Measurements from ENCODE around the gene CDCA8.

The CDCA8 gene

DNA sequence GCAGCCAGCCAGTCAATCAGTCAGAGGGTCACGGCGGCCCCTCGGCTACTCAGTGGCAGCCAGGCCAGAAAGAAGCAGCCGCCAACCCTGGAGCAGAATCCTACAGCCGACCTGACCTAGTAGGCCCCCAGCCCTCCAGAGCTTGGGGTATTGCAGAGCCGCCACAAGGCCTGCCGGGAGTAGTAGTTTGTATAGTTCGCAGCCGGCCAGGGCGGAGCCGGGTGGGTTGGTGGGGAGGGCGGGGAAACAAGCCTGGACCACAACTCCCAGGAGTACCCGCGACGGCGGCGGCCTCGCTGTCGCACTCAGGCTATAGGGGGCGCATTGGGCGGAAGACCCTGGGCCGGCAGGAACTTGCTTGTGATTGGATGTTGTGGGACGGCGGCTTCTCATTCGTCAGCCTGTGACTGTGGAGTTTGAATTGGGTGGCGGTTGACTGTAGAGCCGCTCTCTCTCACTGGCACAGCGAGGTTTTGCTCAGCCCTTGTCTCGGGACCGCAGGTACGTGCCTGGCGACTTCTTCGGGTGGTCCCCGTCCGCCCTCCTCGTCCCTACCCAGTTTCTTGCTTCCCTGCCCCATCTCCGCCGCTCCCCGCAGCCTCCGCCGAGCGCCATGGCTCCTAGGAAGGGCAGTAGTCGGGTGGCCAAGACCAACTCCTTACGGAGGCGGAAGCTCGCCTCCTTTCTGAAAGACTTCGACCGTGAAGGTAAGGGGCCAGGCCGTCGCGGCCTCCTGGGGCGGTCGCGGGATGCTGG lies at the start of gene CDCA8:
Gene CDCA8 (plus strand): TSS at position 439 of the 756 bp plus-strand sequence. CDS start 175 bp downstream, at position 614.
- Mint-ChIP-seq H3K27me3 (no peaks in the 10 kb centered on the region), H3K4me3 (peak within 1 kb of the TSS; percentile 94), H3K27ac (peak within 1 kb of the TSS; percentile 92), H3K36me3 (peaks cover 30% of the 10 kb centered on the region), H3K4me1 (peaks cover 56% of the 10 kb centered on the region), H3K9me3 (no peaks in the 10 kb centered on the region)
- DNase-seq, result peak; percentile 99
- CTCF ChIA-PET, result interaction anchor here (1.6 to 1.9 kb wide), 3 partner anchors 11 to 284 kb away, joined by 3 to 10 read pairs (median 6); partner anchors contain the start of gene MTF1

DNA sequence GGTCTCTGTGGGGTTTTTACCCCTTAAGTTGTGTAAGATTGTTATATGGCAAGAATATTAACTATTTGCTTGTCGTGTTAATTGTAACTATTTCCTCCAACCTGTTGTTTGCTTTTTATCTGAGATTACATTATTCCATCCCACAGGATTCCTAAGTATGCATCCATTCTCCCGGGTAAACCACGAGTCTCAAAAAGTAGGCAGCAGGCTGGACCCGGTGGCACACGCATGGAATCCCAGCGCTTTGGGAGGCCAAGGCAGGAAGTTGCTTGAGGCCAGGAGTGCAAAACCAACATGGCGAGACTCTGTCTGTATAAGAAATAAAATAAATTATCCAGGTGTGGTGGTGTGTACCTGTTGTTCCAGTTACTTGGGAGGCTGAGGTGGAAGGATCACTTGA lies 45.0 kb upstream of the CDCA8 start:
- H3K36me3 Mint-ChIP-seq, result no peaks in the 10 kb centered on the region
- no peaks in the 10 kb centered on the region for H3K9me3 Mint-ChIP-seq
- H3K27me3 Mint-ChIP-seq, result peaks cover 55% of the 10 kb centered on the region
- no peak overlapping the region for H3K4me3 Mint-ChIP-seq
- DNase-seq, result no peak
- CTCF ChIA-PET, result no interaction called here
- no peak overlapping the region for H3K27ac Mint-ChIP-seq
- H3K4me1 Mint-ChIP-seq, result no peaks in the 10 kb centered on the region

DNA sequence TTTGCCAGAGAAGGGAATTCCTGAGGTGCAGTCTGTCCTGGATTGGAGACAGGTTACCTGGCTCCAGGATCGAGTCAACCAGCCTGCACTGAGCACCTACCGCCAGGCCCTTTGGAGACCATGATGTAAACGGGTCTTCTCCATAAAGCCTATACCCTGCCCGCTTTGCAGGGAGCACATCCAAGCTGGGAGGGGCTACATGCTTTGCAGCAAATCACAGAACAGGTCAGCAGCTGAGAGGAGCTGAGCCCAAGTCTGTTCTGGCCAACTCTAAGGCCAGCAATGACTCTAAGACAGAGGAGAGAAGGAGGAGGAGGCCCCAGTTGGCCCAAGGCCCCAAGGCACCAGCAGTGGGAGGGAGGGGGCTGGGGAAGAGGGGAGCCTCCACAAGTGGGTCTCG lies 42.1 kb upstream of the CDCA8 start:
- Mint-ChIP-seq H3K27ac (no peak overlapping the region), H3K36me3 (no peaks in the 10 kb centered on the region), H3K27me3 (peaks cover 46% of the 10 kb centered on the region), H3K9me3 (no peaks in the 10 kb centered on the region), H3K4me1 (no peaks in the 10 kb centered on the region), H3K4me3 (no peak overlapping the region)
- CTCF ChIA-PET, result no interaction called here
- no peak for DNase-seq

DNA sequence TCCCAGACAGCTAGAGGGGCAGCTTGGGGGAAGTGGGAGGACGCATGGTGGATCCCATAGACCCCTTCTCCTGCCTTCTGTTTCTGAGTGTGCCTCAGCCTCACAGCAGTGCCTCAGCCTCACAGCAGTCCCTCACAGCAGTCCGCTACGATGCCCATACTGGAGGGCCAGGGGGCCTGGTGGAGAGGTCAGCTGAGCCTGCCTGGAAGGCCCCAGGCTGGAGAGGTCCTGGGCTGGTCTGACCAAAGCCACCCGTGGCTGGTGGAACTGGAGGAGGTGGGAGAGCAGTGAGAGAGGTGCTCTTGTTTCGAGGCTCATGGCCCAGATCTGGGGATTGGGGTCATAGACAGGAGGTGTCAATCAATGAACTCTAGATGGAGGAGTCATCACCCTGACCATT lies 41.6 kb upstream of the CDCA8 start:
- H3K27ac Mint-ChIP-seq, result no peak overlapping the region
- H3K36me3 Mint-ChIP-seq, result no peaks in the 10 kb centered on the region

DNA sequence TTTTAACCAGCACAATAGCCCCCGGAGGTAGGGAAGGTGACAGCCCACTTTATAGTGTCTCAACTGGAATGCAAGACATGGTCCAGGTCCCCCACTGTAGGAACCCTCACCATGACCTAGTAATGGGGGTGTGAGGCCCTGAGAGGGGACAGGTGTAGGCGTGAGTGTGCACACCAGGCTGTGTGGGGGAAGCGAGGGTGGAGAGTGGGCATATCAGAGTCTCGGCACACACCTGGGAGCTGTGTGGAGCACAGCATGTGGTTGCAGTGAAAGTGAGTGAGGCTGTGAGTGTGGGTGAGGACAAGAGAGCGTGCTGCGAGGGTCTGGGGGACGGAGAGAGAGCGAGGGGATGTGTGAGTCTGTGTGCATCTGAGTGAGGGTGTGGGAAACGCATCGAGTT lies 40.5 kb upstream of the CDCA8 start:
- Mint-ChIP-seq H3K27ac (no peak overlapping the region), H3K27me3 (peaks cover 53% of the 10 kb centered on the region), H3K9me3 (no peaks in the 10 kb centered on the region), H3K4me1 (no peaks in the 10 kb centered on the region), H3K36me3 (no peaks in the 10 kb centered on the region), H3K4me3 (no peak overlapping the region)
- no peak for DNase-seq
- CTCF ChIA-PET, result no interaction called here

More for the DNA sequence above, 41.6 kb upstream of the CDCA8 start:
- Mint-ChIP-seq H3K4me1 (no peaks in the 10 kb centered on the region), H3K4me3 (no peak overlapping the region), H3K9me3 (no peaks in the 10 kb centered on the region), H3K27me3 (peaks cover 50% of the 10 kb centered on the region)
- DNase-seq, result no peak
- CTCF ChIA-PET, result no interaction called here

DNA sequence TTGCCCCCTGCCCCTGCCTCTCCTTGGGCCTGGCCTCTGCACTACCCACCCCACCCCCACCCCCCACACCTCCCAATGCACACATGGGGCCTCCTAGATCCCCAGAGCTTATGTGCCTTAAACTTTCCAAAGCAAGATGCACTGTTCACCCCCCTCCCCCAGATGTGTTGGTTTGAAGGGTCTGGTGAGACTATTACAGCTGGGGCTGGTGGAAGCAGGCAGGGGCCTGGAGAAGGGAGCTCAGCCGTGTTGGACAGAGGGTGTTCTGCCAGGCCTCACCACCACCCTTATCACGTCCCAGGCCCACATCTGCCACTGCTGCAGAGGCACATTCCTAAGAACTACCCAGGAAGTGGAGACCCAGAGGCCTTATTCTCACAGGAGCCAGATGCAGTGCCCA lies 39.3 kb upstream of the CDCA8 start:
- no peak overlapping the region for H3K4me3 Mint-ChIP-seq

DNA sequence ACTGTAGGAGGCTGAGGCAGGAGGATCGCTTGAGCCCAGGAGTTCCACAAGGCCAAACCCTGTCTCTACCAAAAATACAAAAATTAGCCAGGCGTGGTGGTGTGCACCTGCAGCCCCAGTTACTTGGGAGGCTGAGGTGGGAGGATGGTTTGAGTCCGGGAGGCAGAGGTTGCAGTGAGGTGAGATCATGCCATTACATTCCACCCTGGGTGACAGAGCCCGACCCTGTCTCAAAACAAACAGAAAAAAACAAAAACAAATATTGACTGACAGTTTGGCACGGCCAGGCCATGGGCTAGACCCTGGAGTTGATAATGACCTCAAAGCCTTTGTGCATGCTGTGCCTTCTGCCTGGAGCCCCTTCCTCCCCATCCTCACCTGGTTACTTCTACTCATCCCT lies 38.4 kb upstream of the CDCA8 start:
- no peak overlapping the region for H3K4me3 Mint-ChIP-seq
- H3K27me3 Mint-ChIP-seq, result peaks cover 57% of the 10 kb centered on the region
- no peaks in the 10 kb centered on the region for H3K36me3 Mint-ChIP-seq
- no peaks in the 10 kb centered on the region for H3K4me1 Mint-ChIP-seq
- H3K27ac Mint-ChIP-seq, result no peak overlapping the region
- H3K9me3 Mint-ChIP-seq, result no peaks in the 10 kb centered on the region
- CTCF ChIA-PET, result interaction anchor here (0.7 kb wide), 1 partner anchor 151 kb away, joined by 3 read pairs; no protein-coding TSS in a partner anchor
- DNase-seq, result no peak

More for the DNA sequence above, 39.3 kb upstream of the CDCA8 start:
- no peak for DNase-seq
- Mint-ChIP-seq H3K27me3 (peaks cover 57% of the 10 kb centered on the region), H3K4me1 (no peaks in the 10 kb centered on the region), H3K27ac (no peak overlapping the region), H3K9me3 (no peaks in the 10 kb centered on the region), H3K36me3 (no peaks in the 10 kb centered on the region)
- CTCF ChIA-PET, result no interaction called here

DNA sequence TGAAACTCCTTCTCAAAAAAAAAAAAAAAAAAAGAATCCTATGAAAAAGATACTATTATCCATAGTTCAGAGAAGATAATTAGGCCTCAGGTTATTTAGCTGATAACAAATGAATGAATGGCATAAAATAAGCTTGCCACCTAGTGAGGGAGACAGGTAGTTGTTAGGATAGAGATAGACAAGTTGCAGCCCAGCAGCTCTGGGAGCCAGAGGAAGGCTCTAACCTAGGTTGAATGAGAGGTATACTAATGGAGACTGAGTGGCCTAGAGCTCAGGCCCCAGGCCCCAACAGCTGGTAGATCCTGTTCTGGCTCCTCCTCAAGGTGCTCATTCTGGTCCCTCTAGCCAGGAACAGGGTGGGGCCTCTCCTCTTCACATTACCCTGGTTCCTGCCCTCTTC lies 37.0 kb upstream of the CDCA8 start:
- no peak overlapping the region for H3K4me3 Mint-ChIP-seq
- no peak for DNase-seq
- no peak overlapping the region for H3K27ac Mint-ChIP-seq
- no peaks in the 10 kb centered on the region for H3K4me1 Mint-ChIP-seq
- CTCF ChIA-PET, result interaction anchor here (1.0 kb wide), 1 partner anchor 53 kb away, joined by 3 read pairs; no protein-coding TSS in a partner anchor
- no peaks in the 10 kb centered on the region for H3K36me3 Mint-ChIP-seq
- no peaks in the 10 kb centered on the region for H3K9me3 Mint-ChIP-seq
- H3K27me3 Mint-ChIP-seq, result peaks cover 56% of the 10 kb centered on the region

DNA sequence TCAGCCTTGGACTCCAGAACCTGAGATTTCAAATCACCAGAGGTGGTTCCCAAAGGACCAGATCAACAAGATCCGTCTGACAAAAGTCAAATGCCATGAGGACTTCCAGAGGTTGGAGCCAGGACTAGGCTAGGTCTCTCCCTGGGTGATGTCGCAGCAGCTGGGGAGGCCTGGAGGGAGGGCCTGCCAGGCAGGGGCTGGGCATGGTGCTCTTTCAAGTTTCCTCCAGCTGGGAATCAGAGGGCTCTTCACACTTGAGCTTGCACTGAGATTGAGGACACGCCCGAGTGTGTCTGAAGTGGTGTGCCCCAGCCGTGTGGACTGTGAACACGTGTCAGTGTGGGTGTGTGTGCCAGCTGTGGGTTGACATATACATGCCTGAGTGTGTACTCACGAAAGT lies 36.3 kb upstream of the CDCA8 start:
- H3K4me1 Mint-ChIP-seq, result no peaks in the 10 kb centered on the region
- no peaks in the 10 kb centered on the region for H3K9me3 Mint-ChIP-seq
- no peaks in the 10 kb centered on the region for H3K36me3 Mint-ChIP-seq
- H3K27ac Mint-ChIP-seq, result no peak overlapping the region
- peaks cover 50% of the 10 kb centered on the region for H3K27me3 Mint-ChIP-seq
- DNase-seq, result no peak
- H3K4me3 Mint-ChIP-seq, result no peak overlapping the region
- CTCF ChIA-PET, result interaction anchor here (1.0 kb wide), 1 partner anchor 54 kb away, joined by 3 read pairs; no protein-coding TSS in a partner anchor

DNA sequence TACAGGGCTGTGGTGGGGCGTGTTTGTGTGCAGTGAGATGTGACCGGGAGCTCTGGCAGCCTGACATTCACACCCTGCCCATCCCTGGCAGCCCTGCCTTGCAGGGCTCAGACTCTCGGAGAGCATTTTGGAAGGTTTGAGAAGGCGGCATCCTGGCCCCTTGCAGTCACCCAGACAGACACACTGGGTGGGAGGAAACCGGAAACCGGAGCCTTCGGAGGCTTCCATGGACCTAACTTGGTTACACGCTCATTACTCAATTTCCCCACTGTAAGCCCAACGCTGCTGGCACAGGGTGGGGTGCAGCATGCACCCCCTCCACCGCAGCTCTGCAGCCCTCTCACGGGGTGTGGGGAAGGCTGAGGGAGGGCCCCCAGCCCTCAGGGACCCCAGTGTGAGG lies 35.4 kb upstream of the CDCA8 start:
- DNase-seq, result no peak
- Mint-ChIP-seq H3K27me3 (peaks cover 45% of the 10 kb centered on the region), H3K27ac (no peak overlapping the region), H3K4me3 (no peak overlapping the region), H3K36me3 (no peaks in the 10 kb centered on the region), H3K4me1 (no peaks in the 10 kb centered on the region), H3K9me3 (no peaks in the 10 kb centered on the region)
- CTCF ChIA-PET, result no interaction called here

DNA sequence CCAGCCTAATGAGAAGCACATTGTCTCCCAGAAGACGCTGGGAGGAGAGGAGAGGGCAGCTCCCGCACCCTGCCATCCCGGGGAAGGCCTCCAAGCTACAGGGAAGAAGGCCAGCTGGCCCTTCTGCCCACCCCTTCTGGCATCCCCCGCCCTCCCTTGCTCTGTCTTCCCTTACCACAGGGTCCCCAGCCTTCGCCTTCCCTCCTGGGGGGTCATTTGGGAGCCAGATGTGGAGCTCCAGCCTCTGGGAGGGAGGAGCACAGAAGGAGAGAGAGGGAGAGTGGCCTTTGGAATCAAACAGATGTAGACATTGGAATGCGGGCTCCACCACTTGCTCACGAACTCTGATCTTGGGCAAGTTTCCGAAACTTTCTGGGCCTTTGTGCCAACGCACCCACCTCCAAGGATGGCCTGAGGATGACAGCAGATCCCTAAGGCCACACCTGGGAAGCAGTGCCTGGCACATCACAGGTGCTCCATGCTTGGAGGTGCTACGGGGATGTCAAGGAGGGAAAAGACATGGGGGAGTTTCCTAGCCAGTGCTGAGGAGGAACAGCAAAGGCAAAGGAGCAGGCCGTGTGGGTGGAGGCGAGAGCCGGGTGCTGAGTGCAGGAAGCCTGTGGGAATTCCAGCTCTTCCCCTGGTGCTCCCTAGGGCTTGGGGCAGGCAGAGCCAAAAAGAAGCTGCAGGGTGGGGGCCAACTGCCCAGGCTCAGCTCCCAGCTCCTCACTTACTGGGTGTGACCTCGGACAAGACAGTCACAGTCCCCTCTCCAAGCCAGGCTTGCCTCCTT lies 34.5 kb upstream of the CDCA8 start:
- H3K4me1 Mint-ChIP-seq, result no peaks in the 10 kb centered on the region
- no peak overlapping the region for H3K4me3 Mint-ChIP-seq
- no peaks in the 10 kb centered on the region for H3K36me3 Mint-ChIP-seq
- no peak overlapping the region for H3K27ac Mint-ChIP-seq
- H3K9me3 Mint-ChIP-seq, result no peaks in the 10 kb centered on the region
- H3K27me3 Mint-ChIP-seq, result peaks cover 40% of the 10 kb centered on the region
- CTCF ChIA-PET, result no interaction called here
- DNase-seq, result no peak

DNA sequence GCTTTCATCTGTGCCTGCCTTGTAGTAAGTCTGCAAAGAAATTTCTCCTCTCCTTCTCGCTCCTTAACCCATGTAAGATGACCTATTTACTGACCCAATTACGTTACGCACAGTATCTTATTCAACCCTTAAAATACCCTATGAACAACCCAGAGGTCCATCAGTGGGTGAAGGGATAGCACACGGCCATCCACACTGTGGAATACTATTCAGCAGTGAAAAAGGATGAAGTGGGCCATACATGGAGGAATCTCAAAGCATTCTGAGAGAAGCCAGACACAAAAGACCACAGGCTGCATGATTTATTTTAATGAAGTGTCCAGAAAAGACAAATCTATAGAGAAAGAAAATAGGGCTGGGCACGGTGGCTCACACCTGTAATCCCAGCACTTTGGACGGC lies 33.8 kb upstream of the CDCA8 start:
- Mint-ChIP-seq H3K9me3 (no peaks in the 10 kb centered on the region), H3K4me1 (no peaks in the 10 kb centered on the region), H3K27ac (no peak overlapping the region), H3K4me3 (no peak overlapping the region), H3K27me3 (peaks cover 40% of the 10 kb centered on the region), H3K36me3 (no peaks in the 10 kb centered on the region)
- CTCF ChIA-PET, result no interaction called here
- DNase-seq, result no peak

DNA sequence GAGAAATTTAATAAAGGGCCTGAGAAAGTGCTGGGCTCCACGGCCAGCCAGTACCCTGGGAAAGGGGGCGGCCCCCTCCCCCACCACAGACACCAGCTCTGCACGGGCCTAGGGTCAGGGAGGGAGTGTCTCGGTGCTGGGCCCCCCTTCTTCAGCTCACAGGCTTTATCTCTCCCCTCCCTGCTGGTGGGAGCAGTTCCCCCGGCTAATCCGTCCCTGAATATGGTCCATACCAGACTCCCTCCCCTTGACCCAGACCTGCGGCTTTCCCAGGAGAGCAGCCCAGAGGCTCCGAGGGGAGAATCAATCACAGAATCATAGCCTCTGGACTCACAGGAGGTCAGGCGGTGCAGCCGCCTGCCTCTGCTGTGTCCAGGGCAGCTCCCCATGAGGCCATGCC lies 31.7 kb upstream of the CDCA8 start:
- Mint-ChIP-seq H3K27me3 (peaks cover 29% of the 10 kb centered on the region), H3K36me3 (no peaks in the 10 kb centered on the region), H3K4me1 (no peaks in the 10 kb centered on the region), H3K27ac (no peak overlapping the region), H3K9me3 (no peaks in the 10 kb centered on the region), H3K4me3 (no peak overlapping the region)
- DNase-seq, result no peak
- CTCF ChIA-PET, result no interaction called here

DNA sequence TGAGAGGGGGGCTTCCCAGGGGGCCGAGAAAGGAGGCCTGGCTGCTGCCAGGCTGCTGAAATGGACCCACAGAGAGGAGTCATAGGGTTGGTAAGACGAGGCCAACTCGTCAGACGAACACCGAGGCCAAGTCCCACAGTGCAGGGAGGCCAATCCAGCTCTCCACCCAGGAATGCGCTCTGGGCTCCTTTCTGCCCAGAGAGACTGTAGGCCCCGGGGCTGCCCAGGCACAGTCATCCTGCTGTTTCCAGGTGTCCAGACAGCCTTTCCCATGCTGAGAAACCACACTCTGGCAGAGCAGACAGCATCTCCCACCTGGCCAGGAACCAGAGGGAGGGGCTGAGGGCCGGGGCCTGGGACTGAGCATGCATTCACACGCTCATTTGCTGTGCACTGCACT lies 30.9 kb upstream of the CDCA8 start:
- CTCF ChIA-PET, result no interaction called here
- Mint-ChIP-seq H3K9me3 (no peaks in the 10 kb centered on the region), H3K36me3 (no peaks in the 10 kb centered on the region), H3K27ac (no peak overlapping the region), H3K27me3 (peaks cover 22% of the 10 kb centered on the region), H3K4me3 (no peak overlapping the region), H3K4me1 (no peaks in the 10 kb centered on the region)
- no peak for DNase-seq
